ENCODE measurements around the gene PDE4D. TPM values are rescaled to one million over a fixed set of nuclear protein-coding genes. Genes with fewer than 3 reads are reported as not detected.

PDE4D gene
- total and polyA plus RNA-seq, 4 donors = 12.8 to 167 (median 44.5) TPM

DNA sequence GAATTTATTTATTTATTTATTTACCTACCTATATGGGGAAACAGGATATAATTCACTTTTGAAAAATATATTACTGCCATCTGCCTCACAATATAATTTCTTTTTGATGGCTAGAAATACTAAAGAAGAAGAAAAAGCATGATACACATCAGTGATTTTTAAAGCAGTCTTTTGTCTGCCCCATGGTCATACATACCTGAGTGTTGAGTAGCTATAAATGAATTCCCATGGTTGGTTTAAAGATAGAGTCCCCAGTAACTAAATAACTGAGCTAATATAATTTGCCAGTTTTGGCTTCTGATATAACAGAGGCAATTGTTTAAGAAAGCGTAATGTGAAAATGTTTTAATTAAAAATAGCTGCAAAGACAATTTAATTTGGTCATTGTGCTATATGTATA lies 447.8 kb downstream of the PDE4D start:
- no peak overlapping the region for H3K9ac ChIP-seq (ENCODE audit: insufficient read depth in 1 of 2, low read length in 2 of 2)
- H3K27ac ChIP-seq (ENCODE audit: low read depth in 1 of 2, low read length in 1 of 2) = no peak overlapping the region
- H3K27me3 ChIP-seq (ENCODE audit: control insufficient read depth in 3 of 3, insufficient read depth in 3 of 3, low read length in 2 of 3) = no peaks in the 10 kb centered on the region
- H3K4me3 ChIP-seq = no peak overlapping the region
- peaks cover 0 to 3% (median 0%) of the 10 kb centered on the region in 4 donors for H3K9me3 ChIP-seq (ENCODE audit: control insufficient read depth in 4 of 4, insufficient read depth in 3 of 4, low read length in 3 of 4)
- no peaks in the 10 kb centered on the region for H3K36me3 ChIP-seq (ENCODE audit: control insufficient read depth in 4 of 4, insufficient read depth in 4 of 4, low read length in 4 of 4)
- ATAC-seq (ENCODE audit: insufficient read depth, low FRiP score) = no peak
- 94 to 96% methylated on average over 1 of the region's 1 CpG for WGBS, 2 donors
- no peak for DNase-seq
- no peak for TF ChIP-seq CTCF (IDR thresholded peaks at IDR 0.05; ENCODE audit: control extremely low read depth, extremely low read depth)
- H3K4me1 ChIP-seq (ENCODE audit: control insufficient read depth in 5 of 5, insufficient read depth in 5 of 5, low read length in 5 of 5) = peaks cover 0 to 19% (median 0%) of the 10 kb centered on the region in 5 donors

DNA sequence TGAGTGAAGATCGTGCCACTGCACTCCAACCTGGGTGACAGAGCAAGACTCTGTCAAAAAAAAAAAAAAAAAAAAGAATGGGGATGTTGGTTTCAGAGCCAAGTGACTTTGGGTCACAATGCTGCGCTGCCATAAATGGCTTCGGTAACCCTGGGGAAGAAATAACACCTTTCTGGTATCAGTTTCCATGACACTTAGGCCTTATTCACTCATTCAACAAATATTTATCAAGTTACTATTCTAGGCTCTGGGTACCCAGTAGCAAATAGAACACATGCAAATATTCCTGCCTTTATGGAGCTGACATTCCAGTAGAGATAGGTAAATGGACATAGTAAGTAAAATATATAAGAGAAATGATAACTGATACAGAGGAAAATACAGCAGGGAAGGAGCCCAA lies 454.2 kb downstream of the PDE4D start:
- no peak for ATAC-seq (ENCODE audit: insufficient read depth, low FRiP score)
- no peaks in the 10 kb centered on the region for H3K27me3 ChIP-seq (ENCODE audit: control insufficient read depth in 3 of 3, insufficient read depth in 3 of 3, low read length in 2 of 3)
- H3K36me3 ChIP-seq (ENCODE audit: control insufficient read depth in 4 of 4, insufficient read depth in 4 of 4, low read length in 4 of 4) = no peaks in the 10 kb centered on the region
- no peak overlapping the region for H3K9ac ChIP-seq (ENCODE audit: insufficient read depth in 1 of 2, low read length in 2 of 2)
- H3K9me3 ChIP-seq (ENCODE audit: control insufficient read depth in 4 of 4, insufficient read depth in 3 of 4, low read length in 3 of 4) = no peaks in the 10 kb centered on the region
- no peak overlapping the region for H3K27ac ChIP-seq (ENCODE audit: low read depth in 1 of 2, low read length in 1 of 2)
- WGBS, 2 donors = 93% methylated on average over 3 of the region's 3 CpGs
- peaks cover 0 to 31% (median 0%) of the 10 kb centered on the region in 5 donors for H3K4me1 ChIP-seq (ENCODE audit: control insufficient read depth in 5 of 5, insufficient read depth in 5 of 5, low read length in 5 of 5)
- no peak overlapping the region for H3K4me3 ChIP-seq
- DNase-seq = no peak
- no peak for TF ChIP-seq CTCF (IDR thresholded peaks at IDR 0.05; ENCODE audit: control extremely low read depth, extremely low read depth)

DNA sequence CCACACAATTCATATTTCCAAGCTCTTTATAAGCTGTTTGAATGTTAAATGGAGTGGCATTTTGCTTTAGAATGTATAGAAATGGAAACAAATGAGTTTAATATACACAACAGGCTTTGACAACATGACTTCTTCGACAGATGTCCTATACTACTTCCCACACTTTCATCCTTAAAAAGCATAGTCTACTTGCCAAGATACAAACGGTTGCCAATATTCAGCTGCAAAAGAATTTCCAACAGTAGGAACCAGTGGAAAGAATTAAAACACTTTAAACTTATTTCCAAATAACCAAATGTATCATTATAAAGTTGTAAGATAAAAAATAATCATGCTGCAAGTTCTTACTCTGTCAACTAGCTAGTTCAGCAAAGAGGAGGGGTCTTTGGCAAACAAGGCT lies 456.4 kb downstream of the PDE4D start:
- H3K4me1 ChIP-seq (ENCODE audit: control insufficient read depth in 5 of 5, insufficient read depth in 5 of 5, low read length in 5 of 5) = peaks cover 0 to 16% (median 0%) of the 10 kb centered on the region in 5 donors
- no peak overlapping the region for H3K27ac ChIP-seq (ENCODE audit: low read depth in 1 of 2, low read length in 1 of 2)
- WGBS, 2 donors = 69 to 82% methylated on average over 2 of the region's 2 CpGs
- no peak for TF ChIP-seq CTCF (IDR thresholded peaks at IDR 0.05; ENCODE audit: control extremely low read depth, extremely low read depth)
- ATAC-seq (ENCODE audit: insufficient read depth, low FRiP score) (no peak), DNase-seq (peak in 2 of 3 donors; percentile 90 to 93)
- no peaks in the 10 kb centered on the region for H3K9me3 ChIP-seq (ENCODE audit: control insufficient read depth in 4 of 4, insufficient read depth in 3 of 4, low read length in 3 of 4)
- no peak overlapping the region for H3K4me3 ChIP-seq
- no peaks in the 10 kb centered on the region for H3K36me3 ChIP-seq (ENCODE audit: control insufficient read depth in 4 of 4, insufficient read depth in 4 of 4, low read length in 4 of 4)
- no peaks in the 10 kb centered on the region for H3K27me3 ChIP-seq (ENCODE audit: control insufficient read depth in 3 of 3, insufficient read depth in 3 of 3, low read length in 2 of 3)
- no peak overlapping the region for H3K9ac ChIP-seq (ENCODE audit: insufficient read depth in 1 of 2, low read length in 2 of 2)

Data from lung (tissue), 12 donors.